Posterior vena cava (tissue), 2 donors: Measurements from ENCODE around the gene HNRNPH2. TPM values are rescaled to one million over a fixed set of nuclear protein-coding genes. Genes with fewer than 3 reads are reported as not detected.

ENCODE experiments used
- DNase-seq: peaks from one replicate; pipeline ENCODE4 v3.0.0-alpha.2; 2020; ENCODE audit warnings: low spot score
- intact Hi-C, 2 donors: fragments of 100-400 bp; cut with DNase I; formaldehyde crosslinking; loops; one replicate each; pipeline versions ENCODE4 v1.14.1 to v1.14.2; 2022 to 2023
- total RNA-seq, 2 donors: library from RNA; stranded (reverse); fragmentation: NEBNext Ultra II Directional; extraction: Animal tissue kit (Norgen Biotek cat#: 25700); gene quantifications; one replicate each; pipeline ENCODE4 v1.2.1, GENCODE V29; 2021
- donor health status: DM: yes; HTN: yes; CAD: no.
- donor health status: DM: yes; HTN: yes; CAD: no.

Gene HNRNPH2
- total RNA-seq, 2 donors from 2014 or later = 50.9 to 54.4 TPM

DNA sequence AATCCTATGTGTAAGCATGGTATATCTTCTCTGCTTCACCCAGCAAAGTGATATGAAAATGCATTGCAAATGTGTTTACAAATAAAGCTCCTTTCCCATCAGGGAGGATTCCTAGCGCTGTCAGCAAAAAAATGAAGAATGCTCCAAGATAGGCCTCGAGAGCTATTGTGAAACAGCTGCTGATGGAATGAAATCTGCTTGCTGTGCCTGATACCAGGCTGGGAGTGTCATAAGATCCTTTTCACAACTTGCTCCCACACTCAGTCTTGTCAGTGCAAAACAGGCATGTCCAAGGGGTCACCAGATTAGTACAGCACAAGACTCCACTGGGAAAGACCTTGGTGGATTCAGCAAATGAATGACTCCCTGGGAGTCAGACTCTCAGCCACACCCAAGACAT is 34.1 kb downstream of the HNRNPH2 start:
- DNase-seq = no peak
- intact Hi-C loops = no loop called here

DNA sequence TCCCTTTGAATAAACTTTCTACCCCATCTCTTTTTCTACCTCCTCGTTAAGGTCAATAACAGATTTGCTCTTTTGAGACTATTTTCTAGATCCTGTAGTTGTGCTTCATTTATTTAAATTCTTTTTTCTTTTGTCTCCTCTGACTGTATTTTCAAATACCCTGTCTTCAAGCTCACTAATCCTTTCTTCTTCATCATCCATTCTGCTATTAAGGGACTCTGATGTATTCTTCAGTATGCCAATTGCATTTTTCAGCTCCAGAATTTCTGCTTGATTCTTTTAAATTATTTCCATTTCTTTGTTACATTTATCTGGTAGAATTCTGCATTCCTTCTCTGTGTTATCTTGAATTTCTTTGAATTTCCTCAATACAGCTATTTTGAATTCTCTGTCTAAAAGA is 41.3 kb downstream of the HNRNPH2 start:
- no peak for DNase-seq
- intact Hi-C loops = no loop called here

DNA sequence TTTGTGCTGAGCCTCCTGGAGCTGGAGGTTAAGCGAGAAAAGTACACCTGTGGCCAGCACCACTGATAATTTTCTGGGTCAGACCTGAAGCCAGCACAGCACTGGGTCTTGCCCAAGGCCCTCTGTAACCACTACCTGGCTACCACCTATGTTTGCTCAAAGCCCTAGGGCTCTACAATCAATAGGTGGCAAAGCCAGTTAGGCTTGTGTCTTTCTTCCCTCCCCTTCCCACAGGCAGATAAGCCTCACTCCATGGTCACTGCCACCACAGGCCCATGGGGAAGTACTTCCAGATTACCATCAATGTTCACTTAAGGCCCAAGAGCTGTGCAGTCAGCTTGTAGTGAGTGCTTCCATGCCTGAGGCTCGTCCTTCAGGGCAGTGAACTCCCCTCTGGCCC is 42.1 kb downstream of the HNRNPH2 start:
- intact Hi-C loops = no loop called here
- DNase-seq = no peak

GRCh38 chrX:101450961-101451360 is 42.9 kb downstream of the HNRNPH2 start:
- intact Hi-C loops = no loop called here
- DNase-seq = no peak

DNA sequence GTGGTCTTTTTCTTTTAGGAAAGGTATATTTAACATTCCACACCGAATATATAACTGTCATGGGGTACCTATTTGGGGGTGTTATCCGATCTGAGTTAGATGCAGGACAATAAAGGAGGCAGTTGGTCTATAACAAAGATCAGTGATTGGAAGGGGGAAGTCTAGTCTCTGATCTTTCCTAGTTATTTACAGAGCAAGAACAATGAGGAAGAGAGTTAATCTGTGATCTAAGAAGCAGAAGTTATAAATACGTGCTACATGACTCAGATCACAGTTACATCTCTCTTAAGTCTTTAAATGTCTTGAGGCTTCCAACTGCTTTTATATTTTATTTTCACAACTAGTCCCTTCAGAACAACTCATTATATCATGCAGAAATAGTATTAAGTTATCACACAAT is 44.0 kb downstream of the HNRNPH2 start:
- intact Hi-C loops = no loop called here
- DNase-seq = no peak

DNA sequence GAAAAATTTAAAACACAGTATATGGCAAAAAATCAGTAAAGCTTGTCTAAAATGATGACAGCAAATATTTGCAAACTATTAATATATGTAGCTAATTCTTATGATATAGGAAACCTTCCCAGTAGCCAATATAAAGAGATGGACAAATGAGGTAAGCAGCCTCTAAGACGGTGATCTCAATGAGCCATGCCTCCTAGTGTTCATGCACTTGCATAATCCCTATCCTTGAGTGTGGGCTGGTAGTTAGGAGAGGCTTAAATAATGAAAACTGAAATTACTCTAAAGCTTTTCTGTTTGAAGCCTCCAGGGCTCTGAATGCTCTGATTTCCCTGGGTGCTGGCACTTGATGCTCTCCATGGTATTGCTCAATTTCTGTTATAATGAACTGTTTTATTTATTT is 52.6 kb downstream of the HNRNPH2 start:
- DNase-seq = no peak
- intact Hi-C loops = no loop called here

GRCh38 chrX:101462892-101463291 is 54.9 kb downstream of the HNRNPH2 start:
- DNase-seq = no peak
- intact Hi-C loops = no loop called here

Other genes starting within 250 kb of the HNRNPH2 start
- gene DRP2, start 188.4 kb upstream of the HNRNPH2 start, total RNA-seq = under 1 TPM; 0.57 to 0.65 TPM
- not detected for gene TAF7L, start 116.9 kb upstream of the HNRNPH2 start, total RNA-seq
- 1 to 10 TPM; 9.0 TPM for gene TIMM8A, start 59.5 kb upstream of the HNRNPH2 start, total RNA-seq
- 10 to 100 TPM in 1 of 2 donors, 1 to 10 TPM in 1; 5.2 to 11.5 TPM for gene BTK, start 22.0 kb upstream of the HNRNPH2 start, total RNA-seq
- gene RPL36A, start 17.2 kb upstream of the HNRNPH2 start, total RNA-seq = 100 to 1,000 TPM; 203 to 225 TPM
- 10 to 100 TPM; 20.1 to 24.2 TPM for gene GLA, start 297 bp upstream of the HNRNPH2 start, total RNA-seq
- gene ARMCX4, start 77.2 kb downstream of the HNRNPH2 start, total RNA-seq = 10 to 100 TPM; 14.6 to 17.8 TPM
- gene ARMCX1, start 142.3 kb downstream of the HNRNPH2 start, total RNA-seq = 10 to 100 TPM; 28.8 to 34.0 TPM
- 10 to 100 TPM; 34.9 to 37.8 TPM for gene ARMCX6, start 209.8 kb downstream of the HNRNPH2 start, total RNA-seq
- gene ARMCX3, start 214.9 kb downstream of the HNRNPH2 start, total RNA-seq = 10 to 100 TPM; 58.9 to 65.1 TPM